Endodermal cell (in vitro differentiated cells): ENCODE results near the gene STC2. TPM values are rescaled to one million over a fixed set of nuclear protein-coding genes. Genes with fewer than 3 reads are reported as not detected.

ENCODE experiments used
- DNase-seq: peaks from one replicate; pipeline ENCODE4 v3.0.0-alpha.2; 2017
- H3K27ac ChIP-seq: 2 replicates; pipeline ENCODE4 v1.5.1; 2013; ENCODE audit warnings: mild to moderate bottlenecking, low read depth, low read length, moderate library complexity
- H3K27me3 ChIP-seq: 2 replicates; pipeline ENCODE4 v1.6.1; 2013; ENCODE audit warnings: mild to moderate bottlenecking, low read length, moderate library complexity; ENCODE audit not compliant: insufficient read depth, control insufficient read depth, poor library complexity, severe bottlenecking
- H3K36me3 ChIP-seq: 2 replicates; pipeline ENCODE4 v1.7.0; 2013; ENCODE audit warnings: mild to moderate bottlenecking, low read length, moderate library complexity; ENCODE audit not compliant: control insufficient read depth, insufficient read depth
- H3K4me1 ChIP-seq: one replicate; pipeline ENCODE4 v1.7.0; 2013; ENCODE audit warnings: low read length; ENCODE audit not compliant: control insufficient read depth, insufficient read depth
- H3K4me3 ChIP-seq: 2 replicates; pipeline ENCODE4 v1.5.1; 2013; ENCODE audit warnings: mild to moderate bottlenecking, low read length, moderate library complexity
- H3K9ac ChIP-seq: 2 replicates; pipeline ENCODE4 v1.6.1; 2013; ENCODE audit warnings: mild to moderate bottlenecking, low read length, moderate library complexity; ENCODE audit not compliant: poor library complexity, severe bottlenecking; ENCODE audit errors: extremely low read depth
- H3K9me3 ChIP-seq: 2 replicates; pipeline ENCODE4 v1.6.1; 2013; ENCODE audit warnings: mild to moderate bottlenecking, low read length, moderate library complexity; ENCODE audit not compliant: control insufficient read depth
- H3K27ac Mint-ChIP-seq: 2 replicates; pipeline ENCODE4 v1.8.0; 2020; ENCODE audit warnings: mixed read lengths
- H3K27me3 Mint-ChIP-seq: 2 replicates; pipeline ENCODE4 v1.8.0; 2021; ENCODE audit warnings: mild to moderate bottlenecking, mixed read lengths; ENCODE audit not compliant: insufficient read depth
- H3K36me3 Mint-ChIP-seq: 2 replicates; pipeline ENCODE4 v1.8.0; 2020; ENCODE audit warnings: low read depth, mixed read lengths
- H3K4me1 Mint-ChIP-seq: 2 replicates; pipeline ENCODE4 v1.8.0; 2020; ENCODE audit warnings: mixed read lengths
- H3K4me3 Mint-ChIP-seq: 2 replicates; pipeline ENCODE4 v1.8.0; 2020; ENCODE audit warnings: mild to moderate bottlenecking, moderate library complexity, mixed read lengths
- H3K9me3 Mint-ChIP-seq: 2 replicates; pipeline ENCODE4 v1.8.0; 2020; ENCODE audit warnings: mild to moderate bottlenecking, mixed read lengths
- WGBS, 2 experiments: methylation state at CpG; one replicate each; pipeline versions ENCODE4 v1.1.5 to v1.1.7; 2013; ENCODE audit warnings: missing lambda C conversion rate in 2 of 2, mixed read lengths in 1 of 2; ENCODE audit not compliant: insufficient coverage in 1 of 2, insufficient read length in 1 of 2; 5-methylcytosine and 5-hydroxymethylcytosine counted together
- total RNA-seq, 2 donors: library from RNA; stranded (reverse); fragmentation: NEBNext Ultra II Directional in 1 of 2; extraction: Animal tissue kit (Norgen Biotek cat#: 25700) in 1 of 2; gene quantifications; 2 replicates in 1 of 2; 3 replicates in 1 of 2; pipeline ENCODE4 v1.2.1, GENCODE V29; 2021
- TF ChIP-seq, protein P1 (sequence below): fragments of 200-600 bp; sonication (generic); conservative IDR thresholded peaks from 2 replicates; pipeline ENCODE4 v1.5.0; 2021; ENCODE audit warnings: antibody characterized with exemption, mild to moderate bottlenecking

STC2 gene
- total RNA-seq, 2 donors from 2014 or later: 4.6 to 4.8 TPM

DNA sequence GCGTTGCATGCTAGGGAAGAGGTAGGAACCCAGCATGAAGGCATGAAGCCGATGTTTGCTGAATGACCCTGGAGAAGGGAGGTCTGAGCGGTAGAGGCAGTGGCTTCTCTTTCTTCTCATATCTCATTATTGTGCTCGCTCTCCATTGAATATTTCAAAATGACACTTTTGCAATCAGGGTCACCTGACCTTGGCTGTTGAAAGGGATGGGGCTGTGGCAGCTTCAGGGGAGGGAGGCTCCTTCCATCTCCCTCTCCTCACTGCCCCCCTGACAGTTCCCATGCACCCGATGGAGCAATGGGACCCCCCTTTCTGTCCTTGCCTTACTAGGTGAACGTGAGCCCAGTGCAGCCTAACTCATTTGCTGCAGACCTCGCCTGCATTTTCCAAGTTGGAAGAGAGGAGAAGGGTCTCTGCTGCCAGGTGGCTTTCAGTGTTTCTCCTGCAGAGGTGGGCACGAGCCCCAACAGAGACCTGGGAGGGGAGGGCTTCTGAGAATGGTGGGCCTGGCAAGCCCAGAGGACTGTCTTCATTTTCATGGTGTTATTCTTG, 17.9 kb downstream of the STC2 start:
- peaks cover 26% of the 10 kb centered on the region for H3K27me3 Mint-ChIP-seq
- TF ChIP-seq, protein P1, sequence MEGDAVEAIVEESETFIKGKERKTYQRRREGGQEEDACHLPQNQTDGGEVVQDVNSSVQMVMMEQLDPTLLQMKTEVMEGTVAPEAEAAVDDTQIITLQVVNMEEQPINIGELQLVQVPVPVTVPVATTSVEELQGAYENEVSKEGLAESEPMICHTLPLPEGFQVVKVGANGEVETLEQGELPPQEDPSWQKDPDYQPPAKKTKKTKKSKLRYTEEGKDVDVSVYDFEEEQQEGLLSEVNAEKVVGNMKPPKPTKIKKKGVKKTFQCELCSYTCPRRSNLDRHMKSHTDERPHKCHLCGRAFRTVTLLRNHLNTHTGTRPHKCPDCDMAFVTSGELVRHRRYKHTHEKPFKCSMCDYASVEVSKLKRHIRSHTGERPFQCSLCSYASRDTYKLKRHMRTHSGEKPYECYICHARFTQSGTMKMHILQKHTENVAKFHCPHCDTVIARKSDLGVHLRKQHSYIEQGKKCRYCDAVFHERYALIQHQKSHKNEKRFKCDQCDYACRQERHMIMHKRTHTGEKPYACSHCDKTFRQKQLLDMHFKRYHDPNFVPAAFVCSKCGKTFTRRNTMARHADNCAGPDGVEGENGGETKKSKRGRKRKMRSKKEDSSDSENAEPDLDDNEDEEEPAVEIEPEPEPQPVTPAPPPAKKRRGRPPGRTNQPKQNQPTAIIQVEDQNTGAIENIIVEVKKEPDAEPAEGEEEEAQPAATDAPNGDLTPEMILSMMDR: no peak
- WGBS, 2 experiments: 91 to 100% methylated on average over 3 to 8 of the region's 8 CpGs
- H3K27ac Mint-ChIP-seq: no peak overlapping the region
- peaks cover 13% of the 10 kb centered on the region for H3K9me3 Mint-ChIP-seq
- Histone ChIP-seq H3K4me3 (no peak overlapping the region), H3K27me3 (no peaks in the 10 kb centered on the region), H3K9me3 (peaks cover 7% of the 10 kb centered on the region), H3K4me1 (no peaks in the 10 kb centered on the region), H3K36me3 (no peaks in the 10 kb centered on the region), H3K27ac (no peak overlapping the region), H3K9ac (no peak overlapping the region)
- no peak overlapping the region for H3K4me3 Mint-ChIP-seq
- H3K4me1 Mint-ChIP-seq: no peaks in the 10 kb centered on the region
- H3K36me3 Mint-ChIP-seq: no peaks in the 10 kb centered on the region
- no peak for DNase-seq

- no peak overlapping the region for H3K27ac Mint-ChIP-seq
- H3K4me1 Mint-ChIP-seq: peaks cover 2% of the 10 kb centered on the region
- Histone ChIP-seq H3K4me1 (no peaks in the 10 kb centered on the region), H3K9me3 (peaks cover 7% of the 10 kb centered on the region), H3K4me3 (no peak overlapping the region), H3K27ac (no peak overlapping the region), H3K36me3 (no peaks in the 10 kb centered on the region), H3K9ac (no peak overlapping the region), H3K27me3 (no peaks in the 10 kb centered on the region)
- H3K36me3 Mint-ChIP-seq: no peaks in the 10 kb centered on the region
- no peak overlapping the region for H3K4me3 Mint-ChIP-seq
- TF ChIP-seq, protein P1: no peak
- no peak for DNase-seq
- H3K27me3 Mint-ChIP-seq: peaks cover 26% of the 10 kb centered on the region
- WGBS, 2 experiments: 89 to 100% methylated on average over 1 to 4 of the region's 4 CpGs
- H3K9me3 Mint-ChIP-seq: peaks cover 13% of the 10 kb centered on the region
Measured at GRCh38 chr5:173309731-173310130, 18.5 kb downstream of the STC2 start.

GRCh38 chr5:173308226-173308625, 20.0 kb downstream of the STC2 start:
- H3K36me3 ChIP-seq: no peaks in the 10 kb centered on the region
- Mint-ChIP-seq H3K27me3 (peaks cover 26% of the 10 kb centered on the region), H3K36me3 (no peaks in the 10 kb centered on the region), H3K27ac (no peak overlapping the region), H3K4me3 (no peak overlapping the region), H3K4me1 (peaks cover 14% of the 10 kb centered on the region), H3K9me3 (peaks cover 13% of the 10 kb centered on the region)
- H3K4me3 ChIP-seq: no peak overlapping the region
- DNase-seq: no peak
- H3K27ac ChIP-seq: no peak overlapping the region
- H3K27me3 ChIP-seq: no peaks in the 10 kb centered on the region
- peaks cover 9% of the 10 kb centered on the region for H3K4me1 ChIP-seq
- peaks cover 7% of the 10 kb centered on the region for H3K9me3 ChIP-seq
- TF ChIP-seq, protein P1: no peak
- H3K9ac ChIP-seq: no peak overlapping the region
